ENCODE results near the gene PPP2R1A.

Gene PPP2R1A

DNA sequence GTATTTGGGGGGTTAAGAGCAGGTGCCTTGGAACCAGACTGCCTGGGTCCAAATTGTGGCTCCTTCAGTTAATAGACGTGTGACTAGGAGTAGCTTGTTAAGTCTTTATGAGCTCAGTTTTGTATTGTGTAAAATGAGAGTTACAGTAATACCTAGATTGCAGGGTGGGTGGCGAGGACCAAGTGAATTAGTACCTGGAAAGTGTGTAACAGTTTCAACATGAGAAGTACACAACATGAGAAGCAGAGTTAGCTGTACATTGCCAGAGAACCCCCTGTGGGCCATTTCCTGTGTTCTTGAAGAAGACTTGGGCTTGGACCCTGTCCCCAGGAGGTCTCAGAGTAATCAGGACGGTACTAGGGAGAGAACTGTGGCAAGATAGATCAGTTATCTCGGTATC is 36.8 kb downstream of the PPP2R1A start:
- Histone ChIP-seq H3K4me3 (ENCODE audit: low read depth, low read length) (no peak overlapping the region), H3K4me1 (ENCODE audit: control insufficient read depth, insufficient read depth, low read length, unreplicated experiment) (no peaks in the 10 kb centered on the region), H3K27ac (ENCODE audit: low read depth, low read length) (no peak overlapping the region), H3K79me2 (ENCODE audit: control insufficient read depth, insufficient read depth, low read length, unreplicated experiment) (no peaks in the 10 kb centered on the region), H3K27me3 (ENCODE audit: insufficient read depth, low read length) (no peaks in the 10 kb centered on the region), H3K36me3 (ENCODE audit: insufficient read depth, low read length) (peaks cover 41% of the 10 kb centered on the region), H2AFZ (ENCODE audit: low read length, unreplicated experiment) (no peak overlapping the region)

- Histone ChIP-seq H3K27ac (ENCODE audit: low read depth, low read length) (no peak overlapping the region), H2AFZ (ENCODE audit: low read length, unreplicated experiment) (no peak overlapping the region), H3K4me3 (ENCODE audit: low read depth, low read length) (no peak overlapping the region), H3K4me1 (ENCODE audit: control insufficient read depth, insufficient read depth, low read length, unreplicated experiment) (no peaks in the 10 kb centered on the region), H3K36me3 (ENCODE audit: insufficient read depth, low read length) (peaks cover 37% of the 10 kb centered on the region), H3K27me3 (ENCODE audit: insufficient read depth, low read length) (no peaks in the 10 kb centered on the region), H3K79me2 (ENCODE audit: control insufficient read depth, insufficient read depth, low read length, unreplicated experiment) (no peaks in the 10 kb centered on the region)
Measured at GRCh38 chr19:52227196-52227940, 37.5 kb downstream of the PPP2R1A start.

- H3K27me3 ChIP-seq (ENCODE audit: insufficient read depth, low read length) = no peaks in the 10 kb centered on the region
- H3K27ac ChIP-seq (ENCODE audit: low read depth, low read length) = no peak overlapping the region
- no peaks in the 10 kb centered on the region for H3K4me1 ChIP-seq (ENCODE audit: control insufficient read depth, insufficient read depth, low read length, unreplicated experiment)
- no peaks in the 10 kb centered on the region for H3K79me2 ChIP-seq (ENCODE audit: control insufficient read depth, insufficient read depth, low read length, unreplicated experiment)
- H3K4me3 ChIP-seq (ENCODE audit: low read depth, low read length) = no peak overlapping the region
- peaks cover 33% of the 10 kb centered on the region for H3K36me3 ChIP-seq (ENCODE audit: insufficient read depth, low read length)
- no peak overlapping the region for H2AFZ ChIP-seq (ENCODE audit: low read length, unreplicated experiment)
Measured at GRCh38 chr19:52227980-52228379, 38.1 kb downstream of the PPP2R1A start.

GRCh38 chr19:52229524-52229923 is 39.7 kb downstream of the PPP2R1A start:
- Histone ChIP-seq H3K27ac (ENCODE audit: low read depth, low read length) (no peak overlapping the region), H3K27me3 (ENCODE audit: insufficient read depth, low read length) (no peaks in the 10 kb centered on the region), H2AFZ (ENCODE audit: low read length, unreplicated experiment) (no peak overlapping the region), H3K36me3 (ENCODE audit: insufficient read depth, low read length) (peaks cover 24% of the 10 kb centered on the region), H3K79me2 (ENCODE audit: control insufficient read depth, insufficient read depth, low read length, unreplicated experiment) (no peaks in the 10 kb centered on the region), H3K4me1 (ENCODE audit: control insufficient read depth, insufficient read depth, low read length, unreplicated experiment) (no peaks in the 10 kb centered on the region), H3K4me3 (ENCODE audit: low read depth, low read length) (no peak overlapping the region)

GRCh38 chr19:52230685-52231084 is 40.8 kb downstream of the PPP2R1A start:
- no peak overlapping the region for H3K27ac ChIP-seq (ENCODE audit: low read depth, low read length)
- no peak overlapping the region for H2AFZ ChIP-seq (ENCODE audit: low read length, unreplicated experiment)
- H3K4me3 ChIP-seq (ENCODE audit: low read depth, low read length) = no peak overlapping the region
- no peaks in the 10 kb centered on the region for H3K79me2 ChIP-seq (ENCODE audit: control insufficient read depth, insufficient read depth, low read length, unreplicated experiment)
- H3K27me3 ChIP-seq (ENCODE audit: insufficient read depth, low read length) = no peaks in the 10 kb centered on the region
- peaks cover 24% of the 10 kb centered on the region; the same call in 1 of the 2 replicates for H3K36me3 ChIP-seq (ENCODE audit: insufficient read depth, low read length)
- no peaks in the 10 kb centered on the region for H3K4me1 ChIP-seq (ENCODE audit: control insufficient read depth, insufficient read depth, low read length, unreplicated experiment)

GRCh38 chr19:52231154-52231910 is 41.5 kb downstream of the PPP2R1A start:
- Histone ChIP-seq H3K36me3 (ENCODE audit: insufficient read depth, low read length) (peaks cover 22% of the 10 kb centered on the region; the same call in 1 of the 2 replicates), H3K4me1 (ENCODE audit: control insufficient read depth, insufficient read depth, low read length, unreplicated experiment) (no peaks in the 10 kb centered on the region), H2AFZ (ENCODE audit: low read length, unreplicated experiment) (no peak overlapping the region), H3K27ac (ENCODE audit: low read depth, low read length) (no peak overlapping the region), H3K4me3 (ENCODE audit: low read depth, low read length) (no peak overlapping the region), H3K79me2 (ENCODE audit: control insufficient read depth, insufficient read depth, low read length, unreplicated experiment) (no peaks in the 10 kb centered on the region), H3K27me3 (ENCODE audit: insufficient read depth, low read length) (no peaks in the 10 kb centered on the region)

DNA sequence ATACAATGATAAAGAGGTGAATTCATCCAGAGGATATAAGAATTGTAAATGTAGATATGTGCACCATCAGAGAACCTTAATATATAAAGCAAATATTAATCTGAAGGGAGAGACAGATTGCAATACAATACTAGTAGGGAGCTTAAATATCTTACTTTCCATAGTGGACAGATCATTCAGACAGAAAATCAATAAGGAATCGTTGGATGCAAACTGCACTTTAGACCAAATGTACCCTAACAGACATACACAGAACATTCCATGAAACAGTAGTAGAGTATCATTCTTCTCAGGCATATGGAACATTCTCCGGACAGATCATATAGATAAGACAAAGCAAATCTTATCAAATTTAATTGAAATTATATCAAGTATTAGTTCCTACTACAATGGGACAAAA is 44.6 kb downstream of the PPP2R1A start:
- no peaks in the 10 kb centered on the region for H3K4me1 ChIP-seq (ENCODE audit: control insufficient read depth, insufficient read depth, low read length, unreplicated experiment)
- no peaks in the 10 kb centered on the region for H3K36me3 ChIP-seq (ENCODE audit: insufficient read depth, low read length)

DNA sequence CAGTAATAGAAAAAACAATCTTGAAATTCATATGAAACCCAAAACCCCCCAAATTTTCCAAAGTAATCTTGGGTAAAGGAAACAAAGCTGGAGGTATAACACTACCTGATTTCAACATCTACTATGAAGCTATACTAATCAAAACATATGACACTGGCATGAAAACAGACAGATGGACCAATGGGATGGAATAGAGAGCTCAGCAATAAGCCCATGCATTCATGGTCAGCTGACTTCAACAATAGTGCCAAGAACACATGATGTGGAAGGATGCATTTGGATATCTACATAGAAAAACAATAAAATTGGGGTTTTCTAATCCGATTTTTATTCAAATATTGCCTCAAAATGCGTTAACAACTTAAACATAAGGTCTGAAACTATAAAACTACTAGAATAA is 47.3 kb downstream of the PPP2R1A start:
- Histone ChIP-seq H2AFZ (ENCODE audit: low read length, unreplicated experiment) (no peak overlapping the region), H3K27ac (ENCODE audit: low read depth, low read length) (no peak overlapping the region), H3K79me2 (ENCODE audit: control insufficient read depth, insufficient read depth, low read length, unreplicated experiment) (no peaks in the 10 kb centered on the region), H3K4me3 (ENCODE audit: low read depth, low read length) (no peak overlapping the region), H3K4me1 (ENCODE audit: control insufficient read depth, insufficient read depth, low read length, unreplicated experiment) (no peaks in the 10 kb centered on the region), H3K27me3 (ENCODE audit: insufficient read depth, low read length) (no peaks in the 10 kb centered on the region), H3K36me3 (ENCODE audit: insufficient read depth, low read length) (no peaks in the 10 kb centered on the region)

More for the DNA sequence above, 44.6 kb downstream of the PPP2R1A start:
- Histone ChIP-seq H3K79me2 (ENCODE audit: control insufficient read depth, insufficient read depth, low read length, unreplicated experiment) (no peaks in the 10 kb centered on the region), H3K4me3 (ENCODE audit: low read depth, low read length) (no peak overlapping the region), H3K27me3 (ENCODE audit: insufficient read depth, low read length) (no peaks in the 10 kb centered on the region), H2AFZ (ENCODE audit: low read length, unreplicated experiment) (no peak overlapping the region), H3K27ac (ENCODE audit: low read depth, low read length) (no peak overlapping the region)

DNA sequence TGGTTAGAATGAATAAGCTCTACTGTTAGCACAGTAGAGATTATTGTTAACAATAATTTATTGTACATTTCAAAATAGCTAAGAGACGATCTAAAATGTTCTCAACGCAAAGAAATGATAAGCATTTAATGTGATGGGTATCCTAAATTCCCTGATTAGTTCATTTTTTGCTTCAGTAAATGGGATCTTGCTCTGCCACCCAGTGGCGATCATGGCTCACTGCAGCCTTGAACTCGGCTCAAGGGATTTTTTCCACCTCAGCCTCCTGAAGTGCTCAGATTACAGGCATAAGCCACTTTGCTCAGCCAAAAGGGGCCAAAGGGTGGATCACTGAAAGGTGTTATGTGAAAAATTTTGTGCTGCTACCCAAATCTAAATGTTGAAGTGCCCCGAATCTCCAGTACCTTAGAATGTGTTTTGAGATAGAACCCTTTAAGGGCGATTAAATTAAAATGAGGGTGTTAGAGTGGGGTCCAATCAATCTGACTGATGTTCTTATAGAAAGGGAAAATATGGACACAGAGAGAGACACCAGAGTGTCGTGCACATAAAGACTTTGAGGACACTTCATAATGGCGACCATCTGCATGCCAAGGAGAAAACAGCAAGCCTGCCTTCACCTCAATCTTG is 48.0 kb downstream of the PPP2R1A start:
- H3K27ac ChIP-seq (ENCODE audit: low read depth, low read length) = no peak overlapping the region
- H3K27me3 ChIP-seq (ENCODE audit: insufficient read depth, low read length) = no peaks in the 10 kb centered on the region
- H3K4me1 ChIP-seq (ENCODE audit: control insufficient read depth, insufficient read depth, low read length, unreplicated experiment) = no peaks in the 10 kb centered on the region
- no peak overlapping the region for H3K4me3 ChIP-seq (ENCODE audit: low read depth, low read length)
- no peaks in the 10 kb centered on the region for H3K36me3 ChIP-seq (ENCODE audit: insufficient read depth, low read length)
- H2AFZ ChIP-seq (ENCODE audit: low read length, unreplicated experiment) = no peak overlapping the region
- no peaks in the 10 kb centered on the region for H3K79me2 ChIP-seq (ENCODE audit: control insufficient read depth, insufficient read depth, low read length, unreplicated experiment)

DNA sequence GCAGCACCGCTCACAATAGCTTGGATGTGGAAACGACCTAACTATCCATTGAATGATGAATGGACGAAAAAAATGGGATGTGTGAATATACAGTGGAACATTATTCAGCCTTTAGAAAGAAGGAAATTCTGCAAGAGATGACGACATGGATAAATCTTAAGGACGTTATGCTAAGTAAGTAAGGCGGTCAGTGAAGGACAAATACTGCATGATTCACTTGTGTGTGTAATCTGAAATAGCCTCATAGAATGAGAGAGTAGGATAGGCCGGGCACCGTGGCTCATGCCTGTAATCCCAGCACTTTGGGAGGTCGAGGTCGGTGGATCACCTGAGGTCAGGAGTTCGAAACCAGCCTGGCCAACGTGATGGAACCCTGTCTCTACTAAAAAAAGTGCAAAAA is 54.2 kb downstream of the PPP2R1A start:
- Histone ChIP-seq H3K4me1 (ENCODE audit: control insufficient read depth, insufficient read depth, low read length, unreplicated experiment) (no peaks in the 10 kb centered on the region), H2AFZ (ENCODE audit: low read length, unreplicated experiment) (no peak overlapping the region), H3K36me3 (ENCODE audit: insufficient read depth, low read length) (no peaks in the 10 kb centered on the region), H3K27ac (ENCODE audit: low read depth, low read length) (no peak overlapping the region), H3K4me3 (ENCODE audit: low read depth, low read length) (no peak overlapping the region), H3K27me3 (ENCODE audit: insufficient read depth, low read length) (no peaks in the 10 kb centered on the region), H3K79me2 (ENCODE audit: control insufficient read depth, insufficient read depth, low read length, unreplicated experiment) (no peaks in the 10 kb centered on the region)

All from ACC112 (cell line).